ENCODE data around the gene ARHGEF19. TPM values are rescaled to one million over a fixed set of nuclear protein-coding genes. Genes with fewer than 3 reads are reported as not detected.

ARHGEF19 gene
- total RNA-seq, 1 experiment from 2014 or later, result 21.1 TPM

DNA sequence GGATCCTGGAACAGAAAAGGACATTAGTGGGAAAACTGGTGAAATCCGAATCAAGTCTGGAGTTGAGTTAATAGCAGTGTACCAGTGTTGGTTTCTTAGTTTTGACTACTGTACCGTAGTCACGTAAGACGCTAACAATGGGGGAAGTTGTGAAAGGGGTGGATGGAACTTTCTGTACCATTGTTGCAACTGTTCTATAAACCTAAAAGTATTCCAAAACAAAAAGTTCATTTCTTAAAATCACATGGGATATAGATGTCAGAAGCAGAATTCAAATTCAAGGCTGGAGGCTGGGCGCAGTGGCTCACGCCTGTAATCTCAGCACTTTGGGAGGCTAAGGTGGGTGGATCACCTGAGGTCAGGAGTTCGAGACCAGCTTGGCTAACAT, 16.9 kb downstream of the ARHGEF19 start:
- no peak overlapping the region for H3K4me3 Mint-ChIP-seq
- Histone ChIP-seq H3K4me2 (ENCODE audit: insufficient read depth, insufficient read length, low read length) (no peak overlapping the region), H3K27ac (ENCODE audit: insufficient read length, low read depth, low read length) (no peak overlapping the region), H3K18ac (ENCODE audit: insufficient read length, low read depth, low read length) (no peak overlapping the region), H4K8ac (replicated peaks; ENCODE audit: insufficient read length, low read depth, low read length) (no peak overlapping the region), H2AK5ac (ENCODE audit: insufficient read length, low read length) (no peak overlapping the region), H3T11ph (ENCODE audit: low read length) (no peak overlapping the region), H2BK120ac (ENCODE audit: low read depth, low read length, poor library complexity, severe bottlenecking) (no peak overlapping the region), H4K5ac (ENCODE audit: insufficient read length, low read depth, low read length) (no peak overlapping the region), H3K79me1 (ENCODE audit: insufficient read depth, low read depth, low read length, poor library complexity, severe bottlenecking) (no peaks in the 10 kb centered on the region), H3K79me2 (ENCODE audit: insufficient read depth, low read length) (no peaks in the 10 kb centered on the region), H3K14ac (ENCODE audit: insufficient read depth, low read length) (no peak overlapping the region), H3K23me2 (ENCODE audit: insufficient read length, low read depth, low read length, poor library complexity, severe bottlenecking) (no peaks in the 10 kb centered on the region), H3K23ac (ENCODE audit: insufficient read length, low read depth, low read length) (no peak overlapping the region), H4K91ac (ENCODE audit: insufficient read length, low read depth, low read length) (no peak overlapping the region), H4K20me1 (ENCODE audit: control insufficient read depth, insufficient read depth, insufficient read length) (no peaks in the 10 kb centered on the region), H2AFZ (ENCODE audit: low read length) (no peak overlapping the region), H3K4ac (ENCODE audit: low read depth, low read length) (no peak overlapping the region), H3K9ac (ENCODE audit: extremely low read depth, insufficient read length, low read length) (no peak overlapping the region), H2BK20ac (ENCODE audit: low read depth, low read length, poor library complexity, severe bottlenecking) (no peak overlapping the region), H3K9me3 (ENCODE audit: control insufficient read depth, low read depth, low read length) (no peaks in the 10 kb centered on the region), H2BK5ac (ENCODE audit: insufficient read length, low read length) (no peak overlapping the region), H2BK15ac (ENCODE audit: low read depth, low read length) (no peak overlapping the region), H2BK12ac (ENCODE audit: insufficient read length, low read depth, low read length) (no peak overlapping the region), H3K4me1 (ENCODE audit: insufficient read depth, low read length) (no peaks in the 10 kb centered on the region), H3K27me3 (ENCODE audit: insufficient read depth, low read length) (no peaks in the 10 kb centered on the region), H3K56ac (ENCODE audit: insufficient read length, low read depth, low read length) (no peak overlapping the region)
- H3K4me1 Mint-ChIP-seq, result 0 out of 4 replicates have a peak, but pooled peaks cover 0 to 2% of the 10 kb centered on the region in 2 experiments
- H3K36me3 Mint-ChIP-seq (ENCODE audit: insufficient read depth in 1 of 3, low read depth in 3 of 3), result peaks cover 2 to 28% (median 3%) of the 10 kb centered on the region in 3 experiments; a peak in 4 of 7 replicates
- TF ChIP-seq, protein P1, sequence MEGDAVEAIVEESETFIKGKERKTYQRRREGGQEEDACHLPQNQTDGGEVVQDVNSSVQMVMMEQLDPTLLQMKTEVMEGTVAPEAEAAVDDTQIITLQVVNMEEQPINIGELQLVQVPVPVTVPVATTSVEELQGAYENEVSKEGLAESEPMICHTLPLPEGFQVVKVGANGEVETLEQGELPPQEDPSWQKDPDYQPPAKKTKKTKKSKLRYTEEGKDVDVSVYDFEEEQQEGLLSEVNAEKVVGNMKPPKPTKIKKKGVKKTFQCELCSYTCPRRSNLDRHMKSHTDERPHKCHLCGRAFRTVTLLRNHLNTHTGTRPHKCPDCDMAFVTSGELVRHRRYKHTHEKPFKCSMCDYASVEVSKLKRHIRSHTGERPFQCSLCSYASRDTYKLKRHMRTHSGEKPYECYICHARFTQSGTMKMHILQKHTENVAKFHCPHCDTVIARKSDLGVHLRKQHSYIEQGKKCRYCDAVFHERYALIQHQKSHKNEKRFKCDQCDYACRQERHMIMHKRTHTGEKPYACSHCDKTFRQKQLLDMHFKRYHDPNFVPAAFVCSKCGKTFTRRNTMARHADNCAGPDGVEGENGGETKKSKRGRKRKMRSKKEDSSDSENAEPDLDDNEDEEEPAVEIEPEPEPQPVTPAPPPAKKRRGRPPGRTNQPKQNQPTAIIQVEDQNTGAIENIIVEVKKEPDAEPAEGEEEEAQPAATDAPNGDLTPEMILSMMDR (conservative IDR thresholded peaks at IDR 0.05), result no peak
- H3K27ac Mint-ChIP-seq, result no peak overlapping the region
- no peak for DNase-seq
- no CpG with 5 or more reads among the region's 7 CpGs for WGBS (ENCODE audit: extremely low coverage, insufficient read length, low lambda C conversion rate)
- H3K27me3 Mint-ChIP-seq (ENCODE audit: low read depth), result peaks cover 4% of the 10 kb centered on the region
- H3K9me3 Mint-ChIP-seq, result no peaks in the 10 kb centered on the region
